Gastroesophageal sphincter (tissue), 4 donors: ENCODE results near the gene STAMBP. TPM values are rescaled to one million over a fixed set of nuclear protein-coding genes. Genes with fewer than 3 reads are reported as not detected.

ENCODE experiments used
- ATAC-seq: fragments of 150-250 bp; one replicate; pipeline ENCODE4 v1.9.1; 2016; ENCODE audit warnings: mild to moderate bottlenecking, moderate library complexity
- H3K27ac ChIP-seq, 4 donors: fragments of 200-600 bp; sonication (generic) in 3 of 4; 1 replicate in 3 of 4; 2 replicates in 1 of 4; pipeline ENCODE4 v1.5.1; 2016 to 2019
- H3K27me3 ChIP-seq: fragments of 200-600 bp; sonication (generic); one replicate; pipeline ENCODE4 v1.5.1; 2019
- H3K36me3 ChIP-seq, 2 donors: fragments of 200-600 bp; sonication (generic); one replicate each; pipeline ENCODE4 v1.5.1; 2019; ENCODE audit warnings: control low read depth in 1 of 2
- H3K4me1 ChIP-seq, 3 donors: fragments of 200-600 bp; sonication (generic); 1 replicate in 2 of 3; 2 replicates in 1 of 3; pipeline ENCODE4 v1.5.1; 2016 to 2019; ENCODE audit warnings: control low read depth in 2 of 3
- H3K4me3 ChIP-seq, 2 donors: fragments of 200-600 bp; sonication (generic); one replicate each; pipeline ENCODE4 v1.5.1; 2019; ENCODE audit warnings: mild to moderate bottlenecking in 1 of 2, moderate library complexity in 1 of 2
- H3K9me3 ChIP-seq, 3 donors: fragments of 200-600 bp; sonication (generic); one replicate each; pipeline ENCODE4 v1.5.1; 2017 to 2019; ENCODE audit warnings: control low read depth in 2 of 3
- EP300 ChIP-seq: sonication (generic); formaldehyde crosslinking; IDR thresholded peaks from one replicate; pipeline ENCODE4 v1.6.1; 2017; ENCODE audit warnings: antibody characterized with exemption, mild to moderate bottlenecking
- POLR2A ChIP-seq, 2 donors: fragments of 450-650 bp; IDR thresholded peaks; one replicate each; pipeline ENCODE4 v1.6.1; 2017; ENCODE audit warnings: antibody characterized with exemption in 2 of 2, mild to moderate bottlenecking in 2 of 2, moderate library complexity in 1 of 2
- POLR2AphosphoS5 ChIP-seq: sonication (generic); formaldehyde crosslinking; IDR thresholded peaks from one replicate; pipeline ENCODE4 v1.6.1; 2017; ENCODE audit warnings: antibody characterized with exemption
- WGBS, 2 donors: methylation state at CpG; one replicate each; pipeline ENCODE4 v1.1.5; 2018; ENCODE audit warnings: low coverage in 1 of 2; 5-methylcytosine and 5-hydroxymethylcytosine counted together
- total RNA-seq, 4 donors: library from RNA; depleted of rRNA; stranded (reverse); fragments of >200 nt; gene quantifications; one replicate each; pipeline ENCODE4 v1.1.0, GENCODE V29; 2016
- TF ChIP-seq, protein P1 (sequence below), 4 experiments: fragments of 200-600 bp in 2 of 4; fragments of 450-650 bp in 2 of 4; sonication (generic) in 1 of 4; IDR thresholded peaks; one replicate each; pipeline ENCODE4 v1.5.1; 2017 to 2019; ENCODE audit warnings: antibody characterized with exemption in 4 of 4, mild to moderate bottlenecking in 2 of 4, moderate library complexity in 2 of 4

Gene STAMBP
- total RNA-seq, 4 donors from 2014 or later: 37.7 to 82.0 (median 44.1) TPM

DNA sequence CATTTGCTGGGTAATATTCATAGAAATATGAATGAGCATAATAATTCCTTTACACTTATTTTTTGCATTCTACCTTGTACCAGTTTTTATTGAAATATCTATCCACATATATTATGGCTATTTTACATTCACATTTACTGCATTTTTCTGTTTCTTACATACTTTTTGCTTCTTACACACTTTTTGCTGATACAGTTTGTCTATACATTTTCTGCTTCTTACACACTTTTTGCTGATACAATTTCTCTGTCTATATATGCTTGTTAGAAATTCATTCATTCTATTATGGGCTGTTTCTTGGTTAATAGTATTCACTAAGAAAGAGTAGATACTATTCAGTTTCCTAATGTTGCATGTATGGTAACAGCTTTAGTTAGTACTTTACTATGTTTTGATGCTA, 16.9 kb upstream of the STAMBP start:
- ATAC-seq: no peak
- Histone ChIP-seq H3K27ac (no peak overlapping the region), H3K4me3 (no peak overlapping the region), H3K4me1 (no peaks in the 10 kb centered on the region), H3K27me3 (peaks cover 7% of the 10 kb centered on the region), H3K9me3 (no peaks in the 10 kb centered on the region), H3K36me3 (no peaks in the 10 kb centered on the region)
- TF ChIP-seq POLR2AphosphoS5: no peak
- no peak for TF ChIP-seq EP300
- TF ChIP-seq POLR2A (IDR thresholded peaks at IDR 0.05): no peak
- TF ChIP-seq, protein P1, sequence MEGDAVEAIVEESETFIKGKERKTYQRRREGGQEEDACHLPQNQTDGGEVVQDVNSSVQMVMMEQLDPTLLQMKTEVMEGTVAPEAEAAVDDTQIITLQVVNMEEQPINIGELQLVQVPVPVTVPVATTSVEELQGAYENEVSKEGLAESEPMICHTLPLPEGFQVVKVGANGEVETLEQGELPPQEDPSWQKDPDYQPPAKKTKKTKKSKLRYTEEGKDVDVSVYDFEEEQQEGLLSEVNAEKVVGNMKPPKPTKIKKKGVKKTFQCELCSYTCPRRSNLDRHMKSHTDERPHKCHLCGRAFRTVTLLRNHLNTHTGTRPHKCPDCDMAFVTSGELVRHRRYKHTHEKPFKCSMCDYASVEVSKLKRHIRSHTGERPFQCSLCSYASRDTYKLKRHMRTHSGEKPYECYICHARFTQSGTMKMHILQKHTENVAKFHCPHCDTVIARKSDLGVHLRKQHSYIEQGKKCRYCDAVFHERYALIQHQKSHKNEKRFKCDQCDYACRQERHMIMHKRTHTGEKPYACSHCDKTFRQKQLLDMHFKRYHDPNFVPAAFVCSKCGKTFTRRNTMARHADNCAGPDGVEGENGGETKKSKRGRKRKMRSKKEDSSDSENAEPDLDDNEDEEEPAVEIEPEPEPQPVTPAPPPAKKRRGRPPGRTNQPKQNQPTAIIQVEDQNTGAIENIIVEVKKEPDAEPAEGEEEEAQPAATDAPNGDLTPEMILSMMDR (IDR thresholded peaks at IDR 0.05): no peak

DNA sequence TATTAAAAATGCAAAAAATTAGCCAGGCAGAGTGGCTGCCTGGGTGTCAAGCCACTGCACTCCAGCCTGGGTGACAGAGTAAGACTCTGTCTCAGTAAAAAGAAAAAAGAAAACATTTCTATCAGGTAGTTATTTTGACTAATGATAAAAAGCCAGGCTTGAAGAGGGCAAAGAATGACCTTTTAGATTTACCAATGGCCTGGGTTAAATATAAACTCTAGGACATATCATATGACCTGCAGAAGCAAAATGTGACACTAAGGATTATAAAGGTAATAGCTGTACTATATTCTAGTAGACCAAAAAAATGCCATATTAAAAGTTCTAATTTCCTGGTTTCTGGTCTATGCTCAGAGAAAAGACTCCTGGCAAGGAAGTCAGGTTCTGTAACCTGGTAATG, 16.1 kb upstream of the STAMBP start:
- TF ChIP-seq, protein P1 (IDR thresholded peaks at IDR 0.05): no peak
- TF ChIP-seq POLR2AphosphoS5 (no peak), POLR2A (IDR thresholded peaks at IDR 0.05) (no peak), EP300 (no peak)
- Histone ChIP-seq H3K9me3 (no peaks in the 10 kb centered on the region), H3K27ac (no peak overlapping the region), H3K36me3 (no peaks in the 10 kb centered on the region), H3K27me3 (peaks cover 7% of the 10 kb centered on the region), H3K4me3 (no peak overlapping the region), H3K4me1 (no peaks in the 10 kb centered on the region)
- ATAC-seq: no peak

DNA sequence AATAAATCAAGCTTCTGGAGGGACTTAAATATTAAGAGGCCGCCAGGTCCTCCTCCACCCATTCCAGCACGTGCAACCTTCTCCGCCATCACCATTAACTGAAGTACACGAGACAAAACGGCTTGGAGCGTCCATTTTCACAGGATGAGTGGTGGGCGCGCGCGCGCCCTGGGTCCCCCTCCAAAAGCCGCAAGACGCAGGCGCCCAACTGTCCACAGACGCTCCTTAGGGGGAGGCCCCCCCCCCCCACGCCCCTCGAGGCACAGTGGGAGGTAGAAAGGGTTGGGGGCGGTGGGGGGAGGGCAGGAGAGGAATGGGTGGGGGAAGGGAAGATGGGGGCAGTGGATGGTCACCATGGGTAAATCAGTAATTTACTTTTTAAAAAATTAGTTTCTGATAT, 10.5 kb upstream of the STAMBP start:
- 87% methylated on average over 7 of the region's 18 CpGs; no CpG with 5 or more reads in 1 of the 2 donors for WGBS, 2 donors
- Histone ChIP-seq H3K36me3 (no peaks in the 10 kb centered on the region), H3K4me1 (no peaks in the 10 kb centered on the region), H3K9me3 (no peaks in the 10 kb centered on the region), H3K4me3 (no peak overlapping the region), H3K27me3 (peaks cover 23% of the 10 kb centered on the region), H3K27ac (no peak overlapping the region)
- ATAC-seq: no peak
- TF ChIP-seq POLR2A (IDR thresholded peaks at IDR 0.05) (no peak), EP300 (no peak), POLR2AphosphoS5 (no peak)
- TF ChIP-seq, protein P1 (IDR thresholded peaks at IDR 0.05): no peak

DNA sequence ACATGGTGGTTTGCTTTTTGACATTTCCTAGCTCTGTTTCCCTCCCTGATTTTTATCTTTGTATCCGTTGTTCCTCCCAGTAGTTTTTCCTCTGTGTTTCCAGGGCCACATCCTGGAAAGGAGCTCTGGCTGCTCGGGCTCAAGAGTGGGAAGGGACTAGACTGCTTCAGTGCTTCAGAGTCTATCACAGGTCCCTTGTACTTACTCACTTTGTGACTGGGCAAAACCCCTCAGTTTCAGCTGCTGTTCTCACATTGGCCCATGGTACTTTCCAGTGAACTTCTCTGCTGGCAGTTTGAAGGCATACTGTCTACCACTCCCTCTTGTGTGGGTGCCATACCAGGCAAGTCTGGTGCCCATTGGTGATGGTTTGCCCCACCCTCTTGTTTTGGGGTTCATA, 7.5 kb upstream of the STAMBP start:
- Histone ChIP-seq H3K4me3 (no peak overlapping the region), H3K4me1 (peaks cover 0 to 8% (median 0%) of the 10 kb centered on the region in 3 donors), H3K27me3 (peaks cover 22% of the 10 kb centered on the region), H3K9me3 (no peaks in the 10 kb centered on the region), H3K36me3 (no peaks in the 10 kb centered on the region), H3K27ac (no peak overlapping the region)
- 22 to 43% methylated on average over 2 of the region's 2 CpGs for WGBS, 2 donors
- TF ChIP-seq, protein P1 (IDR thresholded peaks at IDR 0.05): no peak
- TF ChIP-seq POLR2AphosphoS5 (no peak), EP300 (no peak), POLR2A (IDR thresholded peaks at IDR 0.05) (no peak)
- no peak for ATAC-seq

DNA sequence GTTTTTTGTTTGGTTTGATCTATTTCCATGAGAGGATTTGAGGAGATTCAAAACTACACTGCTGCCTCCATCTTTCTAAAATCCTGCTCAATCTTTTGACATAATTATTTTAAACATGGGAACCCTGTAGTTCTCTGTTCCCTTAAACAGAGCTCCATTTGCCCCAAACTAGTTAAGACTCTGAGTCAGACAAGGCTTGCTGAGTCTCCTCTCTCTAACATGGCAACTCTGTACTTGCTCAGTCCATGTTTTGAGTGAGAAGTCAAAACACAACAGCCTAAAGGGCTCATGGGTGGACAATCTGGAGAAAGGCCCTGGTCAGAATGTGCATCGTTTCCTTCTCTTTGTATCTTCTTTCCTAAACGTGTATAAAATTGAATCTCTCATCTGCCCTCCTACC, 7.1 kb upstream of the STAMBP start:
- H3K27ac ChIP-seq: no peak overlapping the region
- H3K9me3 ChIP-seq: no peaks in the 10 kb centered on the region
- WGBS, 2 donors: 61 to 66% methylated on average over 2 of the region's 2 CpGs

More for the DNA sequence above, 7.1 kb upstream of the STAMBP start:
- H3K4me1 ChIP-seq: peaks cover 0 to 8% (median 0%) of the 10 kb centered on the region in 3 donors
- H3K4me3 ChIP-seq: no peak overlapping the region
- no peak for ATAC-seq
- TF ChIP-seq EP300: no peak
- TF ChIP-seq POLR2A (IDR thresholded peaks at IDR 0.05): no peak
- no peak for TF ChIP-seq POLR2AphosphoS5
- TF ChIP-seq, protein P1 (IDR thresholded peaks at IDR 0.05): no peak
- H3K36me3 ChIP-seq: no peaks in the 10 kb centered on the region
- H3K27me3 ChIP-seq: peaks cover 18% of the 10 kb centered on the region
